HEK293 (cell line): Measurements from ENCODE around the gene SLC17A9.

Source experiments
- BCL11B ChIP-seq: fragments of 450-650 bp; formaldehyde crosslinking; IDR thresholded peaks from 2 replicates; pipeline ENCODE4 v1.5.1; 2016; ENCODE audit warnings: low read depth, missing biosample characterization, missing genetic modification characterization
- CTCF ChIP-seq: fragments of 450-650 bp; formaldehyde crosslinking; IDR thresholded peaks from 2 replicates; pipeline ENCODE4 v1.5.1; 2016; ENCODE audit warnings: missing biosample characterization, missing genetic modification characterization
- KLF10 ChIP-seq: fragments of 450-650 bp; IDR thresholded peaks from 2 replicates; pipeline ENCODE4 v1.5.1; 2018; ENCODE audit warnings: missing biosample characterization, mild to moderate bottlenecking, missing genetic modification characterization
- KLF16 ChIP-seq: fragments of 450-650 bp; formaldehyde crosslinking; IDR thresholded peaks from 2 replicates; pipeline ENCODE4 v1.5.1; 2017; ENCODE audit warnings: missing biosample characterization, missing genetic modification characterization
- PBX3 ChIP-seq: sonication (generic); formaldehyde crosslinking; IDR thresholded peaks from 2 replicates; pipeline ENCODE4 v1.8.1; 2022; ENCODE audit warnings: mild to moderate bottlenecking, moderate library complexity, missing genetic modification reagents
- ZBTB11 ChIP-seq: fragments of 450-650 bp; formaldehyde crosslinking; conservative IDR thresholded peaks from 2 replicates; pipeline ENCODE4 v1.5.1; 2016; ENCODE audit warnings: low read depth, missing biosample characterization, missing genetic modification characterization
- ZBTB44 ChIP-seq: fragments of 450-650 bp; IDR thresholded peaks from 2 replicates; pipeline ENCODE4 v1.5.1; 2018; ENCODE audit warnings: missing biosample characterization, mild to moderate bottlenecking, missing genetic modification characterization
- ZNF18 ChIP-seq: fragments of 450-650 bp; formaldehyde crosslinking; IDR thresholded peaks from 2 replicates; pipeline ENCODE4 v1.5.1; 2016; ENCODE audit warnings: missing biosample characterization, missing genetic modification characterization
- ZNF24 ChIP-seq: fragments of 450-650 bp; formaldehyde crosslinking; IDR thresholded peaks from 2 replicates; pipeline ENCODE4 v1.5.1; 2016; ENCODE audit warnings: missing biosample characterization, missing genetic modification characterization
- ZNF426 ChIP-seq: fragments of 450-650 bp; formaldehyde crosslinking; IDR thresholded peaks from 2 replicates; pipeline ENCODE4 v1.5.1; 2017; ENCODE audit warnings: missing biosample characterization, missing genetic modification characterization, mild to moderate bottlenecking, inconsistent platforms, moderate library complexity

GRCh38 chr20:62951143-62951895, 1.2 kb upstream of the SLC17A9 start:
- no peak for TF ChIP-seq CTCF (tag by site-specific recombination)
- no peak for TF ChIP-seq KLF16 (tag by site-specific recombination)
- TF ChIP-seq ZNF426 (tag by site-specific recombination): no peak
- no peak for TF ChIP-seq BCL11B (tag by site-specific recombination)
- no peak for TF ChIP-seq KLF10 (tag by site-specific recombination)
- TF ChIP-seq ZNF18 (tag by site-specific recombination): no peak
- TF ChIP-seq ZNF24: no peak
- TF ChIP-seq ZBTB11 (tag by site-specific recombination): no peak
- TF ChIP-seq ZBTB44 (tag by site-specific recombination): no peak
- no peak for TF ChIP-seq PBX3
